Vagina (tissue), 2 donors: ENCODE measurements around the gene TENM4.

Experiments
- CTCF ChIP-seq, 3 experiments: fragments of 450-650 bp in 2 of 3; fragments of 200-600 bp in 1 of 3; sonication (generic) in 1 of 3; IDR thresholded peaks; one replicate each; pipeline ENCODE4 v1.5.1; 2017 to 2019; ENCODE audit warnings: antibody characterized with exemption in 3 of 3, mild to moderate bottlenecking in 2 of 3, moderate library complexity in 2 of 3
- POLR2A ChIP-seq, 2 donors: fragments of 450-650 bp; IDR thresholded peaks; one replicate each; pipeline ENCODE4 v1.6.1; 2017; ENCODE audit warnings: antibody characterized with exemption in 2 of 2, mild to moderate bottlenecking in 2 of 2, moderate library complexity in 2 of 2
- POLR2AphosphoS5 ChIP-seq, 2 donors: sonication (generic); formaldehyde crosslinking; IDR thresholded peaks; one replicate each; pipeline ENCODE4 v1.9.0; 2017; ENCODE audit warnings: antibody characterized with exemption in 2 of 2, mild to moderate bottlenecking in 2 of 2, low read depth in 1 of 2; ENCODE audit not compliant: insufficient read depth in 1 of 2

GRCh38 chr11:79390477-79390876, 50.4 kb downstream of the TENM4 start:
- TF ChIP-seq CTCF (IDR thresholded peaks at IDR 0.05) (no peak), POLR2A (IDR thresholded peaks at IDR 0.05) (no peak), POLR2AphosphoS5 (IDR thresholded peaks at IDR 0.05; ENCODE audit: insufficient read depth in 1 of 2, low read depth in 1 of 2) (no peak)
